OCI-LY1 (cell line): ENCODE results near the gene GLIPR2.

Source experiments
- H2AFZ ChIP-seq: fragments of 200-600 bp; sonication (generic), shearing (Covaris generic); 2 replicates; pipeline ENCODE4 v1.6.0; 2014; ENCODE audit warnings: antibody characterized with exemption, mild to moderate bottlenecking, low read length
- H3F3A ChIP-seq: fragments of 200-600 bp; sonication (generic), shearing (Covaris generic); 2 replicates; pipeline ENCODE4 v1.6.0; 2014; ENCODE audit warnings: mild to moderate bottlenecking, antibody characterized with exemption, low read length, moderate library complexity; ENCODE audit not compliant: insufficient read depth
- H3K27ac ChIP-seq: fragments of 200-600 bp; sonication (generic); 2 replicates; pipeline ENCODE4 v1.5.1; 2014; ENCODE audit warnings: low read length, mixed run types, mild to moderate bottlenecking, low read depth; ENCODE audit not compliant: poor library complexity, severe bottlenecking
- H3K27me3 ChIP-seq: fragments of 200-600 bp; sonication (generic); 2 replicates; pipeline ENCODE4 v1.6.0; 2014; ENCODE audit warnings: antibody characterized with exemption, mild to moderate bottlenecking, low read length, moderate library complexity; ENCODE audit not compliant: insufficient read depth
- H3K36me3 ChIP-seq: fragments of 200-600 bp; sonication (generic); 2 replicates; pipeline ENCODE4 v1.6.1; 2014; ENCODE audit warnings: mild to moderate bottlenecking, antibody characterized with exemption, low read length, moderate library complexity, mixed read lengths; ENCODE audit not compliant: insufficient read depth
- H3K4me1 ChIP-seq: fragments of 200-600 bp; sonication (generic); 2 replicates; pipeline ENCODE4 v1.5.1; 2014; ENCODE audit warnings: mild to moderate bottlenecking, low read length, moderate library complexity; ENCODE audit not compliant: insufficient read depth, severe bottlenecking
- H3K4me2 ChIP-seq: fragments of 200-600 bp; sonication (generic), shearing (Covaris generic); 2 replicates; pipeline ENCODE4 v1.6.1; 2014; ENCODE audit warnings: low read length
- H3K4me3 ChIP-seq: fragments of 200-600 bp; sonication (generic); 2 replicates; pipeline ENCODE4 v1.5.1; 2014; ENCODE audit warnings: low read length, low read depth, mild to moderate bottlenecking, mixed read lengths; ENCODE audit not compliant: poor library complexity, severe bottlenecking
- H3K79me2 ChIP-seq: fragments of 200-600 bp; shearing (Covaris generic); 2 replicates; pipeline ENCODE4 v1.6.1; 2016; ENCODE audit warnings: mixed run types, low read length, mixed read lengths; ENCODE audit not compliant: insufficient read depth
- H3K9ac ChIP-seq: fragments of 200-600 bp; sonication (generic), shearing (Covaris generic); 2 replicates; pipeline ENCODE4 v1.6.1; 2014; ENCODE audit warnings: mild to moderate bottlenecking, low read length, mixed read lengths
- H3K9me2 ChIP-seq: fragments of 200-600 bp; sonication (generic), shearing (Covaris generic); 2 replicates; pipeline ENCODE4 v1.6.1; 2014; ENCODE audit warnings: low read depth, mild to moderate bottlenecking, low read length, mixed read lengths
- H3K9me3 ChIP-seq: fragments of 200-600 bp; shearing (Covaris generic); 2 replicates; pipeline ENCODE4 v1.6.1; 2014; ENCODE audit warnings: low read length, mixed read lengths
- H4K20me1 ChIP-seq: fragments of 200-600 bp; sonication (generic), shearing (Covaris generic); 2 replicates; pipeline ENCODE4 v1.6.0; 2016; ENCODE audit warnings: mild to moderate bottlenecking, low read length; ENCODE audit not compliant: insufficient read depth
- CTCF ChIP-seq: fragments of 200-600 bp; sonication (generic), shearing (Covaris generic); IDR thresholded peaks from 2 replicates; pipeline ENCODE4 v1.5.1; 2017; ENCODE audit warnings: mild to moderate bottlenecking, antibody characterized with exemption, low read length, moderate library complexity, mixed read lengths
- EZH2 ChIP-seq: fragments of 200-600 bp; sonication (generic), shearing (Covaris generic); IDR thresholded peaks from 2 replicates; pipeline ENCODE4 v1.8.0; 2017; ENCODE audit warnings: borderline replicate concordance, mixed run types, mild to moderate bottlenecking, antibody characterized with exemption, low read length, moderate library complexity, mixed read lengths

The GLIPR2 gene

GRCh38 chr9:36132086-36132485 lies 4.4 kb upstream of the GLIPR2 start:
- H3K27ac ChIP-seq = no peak overlapping the region
- H3K9me2 ChIP-seq = no peaks in the 10 kb centered on the region
- no peak overlapping the region for H3K4me2 ChIP-seq
- no peak overlapping the region for H3K9ac ChIP-seq
- no peak for TF ChIP-seq CTCF
- TF ChIP-seq EZH2 = no peak
- no peaks in the 10 kb centered on the region for H3K27me3 ChIP-seq
- H3K4me3 ChIP-seq = no peak overlapping the region
- H3K4me1 ChIP-seq = no peaks in the 10 kb centered on the region
- no peaks in the 10 kb centered on the region for H3K36me3 ChIP-seq
- no peaks in the 10 kb centered on the region for H3K79me2 ChIP-seq
- no peaks in the 10 kb centered on the region for H3K9me3 ChIP-seq
- H3F3A ChIP-seq = no peaks in the 10 kb centered on the region
- H2AFZ ChIP-seq = no peak overlapping the region
- H4K20me1 ChIP-seq = no peaks in the 10 kb centered on the region

GRCh38 chr9:36134761-36135505 lies 1.6 kb upstream of the GLIPR2 start:
- Histone ChIP-seq H3K9me3 (no peaks in the 10 kb centered on the region), H4K20me1 (no peaks in the 10 kb centered on the region), H3K36me3 (no peaks in the 10 kb centered on the region), H3K9ac (no peak overlapping the region), H3K27me3 (0 out of 2 replicates have a peak, but pooled peaks cover 3% of the 10 kb centered on the region), H3K4me1 (no peaks in the 10 kb centered on the region), H2AFZ (no peak overlapping the region), H3K4me2 (no peak overlapping the region), H3F3A (no peaks in the 10 kb centered on the region), H3K9me2 (no peaks in the 10 kb centered on the region), H3K4me3 (no peak overlapping the region), H3K27ac (no peak overlapping the region), H3K79me2 (no peaks in the 10 kb centered on the region)
- no peak for TF ChIP-seq EZH2
- no peak for TF ChIP-seq CTCF

GRCh38 chr9:36135741-36136271 lies 727 bp upstream of the GLIPR2 start:
- Histone ChIP-seq H3K9me2 (no peaks in the 10 kb centered on the region), H3K36me3 (no peaks in the 10 kb centered on the region), H3K9ac (no peak overlapping the region), H3K4me2 (peak overlapping the region; percentile 71), H3K27ac (no peak overlapping the region), H3K4me3 (peak overlapping the region; percentile 56), H3K27me3 (0 out of 2 replicates have a peak, but pooled peaks cover 3% of the 10 kb centered on the region), H2AFZ (no peak overlapping the region), H3F3A (no peaks in the 10 kb centered on the region), H3K79me2 (no peaks in the 10 kb centered on the region), H3K4me1 (no peaks in the 10 kb centered on the region), H4K20me1 (no peaks in the 10 kb centered on the region), H3K9me3 (no peaks in the 10 kb centered on the region)
- TF ChIP-seq CTCF (no peak), EZH2 (no peak)
